C4-2B (cell line): ENCODE measurements around the gene SMARCC1.

Experiments used
- ZFX ChIP-seq: fragments of 450-650 bp; IDR thresholded peaks from 2 replicates; pipeline ENCODE4 v1.6.1; 2017
- TF ChIP-seq, protein P1 (sequence below): fragments of 450-650 bp; conservative IDR thresholded peaks from 2 replicates; pipeline ENCODE4 v1.5.1; 2017; ENCODE audit warnings: mild to moderate bottlenecking

DNA sequence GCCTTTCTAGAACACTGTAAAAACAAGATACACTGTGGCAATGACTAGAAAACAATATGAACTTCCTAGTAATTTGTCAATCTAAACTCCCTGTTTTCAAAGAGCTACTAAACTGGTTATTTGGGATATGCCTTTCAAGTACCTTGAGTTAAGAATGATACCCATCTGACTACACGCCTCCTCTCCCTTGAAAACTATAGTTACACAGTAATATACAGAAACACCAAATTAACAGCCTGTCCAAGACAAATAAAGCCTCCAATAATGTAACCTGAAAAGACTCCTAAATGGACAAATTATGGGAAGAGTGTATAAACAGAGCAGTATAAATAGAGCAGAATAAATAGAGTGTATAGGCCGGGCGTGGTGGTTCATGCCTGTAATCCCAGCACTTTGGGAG is 70.1 kb downstream of the SMARCC1 start:
- TF ChIP-seq, protein P1, sequence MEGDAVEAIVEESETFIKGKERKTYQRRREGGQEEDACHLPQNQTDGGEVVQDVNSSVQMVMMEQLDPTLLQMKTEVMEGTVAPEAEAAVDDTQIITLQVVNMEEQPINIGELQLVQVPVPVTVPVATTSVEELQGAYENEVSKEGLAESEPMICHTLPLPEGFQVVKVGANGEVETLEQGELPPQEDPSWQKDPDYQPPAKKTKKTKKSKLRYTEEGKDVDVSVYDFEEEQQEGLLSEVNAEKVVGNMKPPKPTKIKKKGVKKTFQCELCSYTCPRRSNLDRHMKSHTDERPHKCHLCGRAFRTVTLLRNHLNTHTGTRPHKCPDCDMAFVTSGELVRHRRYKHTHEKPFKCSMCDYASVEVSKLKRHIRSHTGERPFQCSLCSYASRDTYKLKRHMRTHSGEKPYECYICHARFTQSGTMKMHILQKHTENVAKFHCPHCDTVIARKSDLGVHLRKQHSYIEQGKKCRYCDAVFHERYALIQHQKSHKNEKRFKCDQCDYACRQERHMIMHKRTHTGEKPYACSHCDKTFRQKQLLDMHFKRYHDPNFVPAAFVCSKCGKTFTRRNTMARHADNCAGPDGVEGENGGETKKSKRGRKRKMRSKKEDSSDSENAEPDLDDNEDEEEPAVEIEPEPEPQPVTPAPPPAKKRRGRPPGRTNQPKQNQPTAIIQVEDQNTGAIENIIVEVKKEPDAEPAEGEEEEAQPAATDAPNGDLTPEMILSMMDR: no peak
- TF ChIP-seq ZFX: no peak
